Lung (tissue), 12 donors: Measurements from ENCODE around the gene CLEC20A. TPM values are rescaled to one million over a fixed set of nuclear protein-coding genes. Genes with fewer than 3 reads are reported as not detected.

Source experiments
- ATAC-seq: fragments of 200-7000 bp; cut with Tn5 transposase; one replicate; pipeline ENCODE4 v1.9.1; 2020; ENCODE audit warnings: moderate number of reproducible peaks; ENCODE audit not compliant: insufficient read depth, low FRiP score
- DNase-seq, 3 donors: peaks; one replicate each; pipeline ENCODE4 v3.0.0-alpha.2; 2013 to 2017
- H3K27ac ChIP-seq, 2 donors: one replicate each; pipeline ENCODE4 v1.5.1; 2013; ENCODE audit warnings: mild to moderate bottlenecking in 2 of 2, moderate library complexity in 2 of 2, control low read depth in 1 of 2, inconsistent platforms in 1 of 2, low read depth in 1 of 2, low read length in 1 of 2
- H3K27me3 ChIP-seq, 3 donors: one replicate each; pipeline ENCODE4 v1.5.1; 2013; ENCODE audit warnings: low read length in 2 of 3; ENCODE audit not compliant: control insufficient read depth in 3 of 3, insufficient read depth in 3 of 3
- H3K36me3 ChIP-seq, 4 donors: one replicate each; pipeline ENCODE4 v1.5.1; 2013; ENCODE audit warnings: low read length in 4 of 4, mild to moderate bottlenecking in 1 of 4, moderate library complexity in 1 of 4; ENCODE audit not compliant: control insufficient read depth in 4 of 4, insufficient read depth in 4 of 4
- H3K4me1 ChIP-seq, 5 donors: one replicate each; pipeline ENCODE4 v1.5.1; 2013; ENCODE audit warnings: low read length in 5 of 5, mild to moderate bottlenecking in 2 of 5, moderate library complexity in 1 of 5; ENCODE audit not compliant: control insufficient read depth in 5 of 5, insufficient read depth in 5 of 5
- H3K4me3 ChIP-seq: one replicate; pipeline ENCODE4 v1.5.1; 2013; ENCODE audit warnings: mild to moderate bottlenecking, control low read depth, moderate library complexity
- H3K9ac ChIP-seq, 2 donors: one replicate each; pipeline ENCODE4 v1.5.1; 2013; ENCODE audit warnings: low read length in 2 of 2, control low read depth in 1 of 2; ENCODE audit not compliant: insufficient read depth in 1 of 2
- H3K9me3 ChIP-seq, 4 donors: one replicate each; pipeline ENCODE4 v1.5.1; 2013; ENCODE audit warnings: low read length in 3 of 4, mild to moderate bottlenecking in 1 of 4, moderate library complexity in 1 of 4; ENCODE audit not compliant: control insufficient read depth in 4 of 4, insufficient read depth in 3 of 4
- WGBS, 2 donors: extraction: QIAGEN DNeasy Blood & Tissue Kit; methylation state at CpG; one replicate each; pipeline ENCODE4 v1.1.7; 2013; 5-methylcytosine and 5-hydroxymethylcytosine counted together
- polyA plus RNA-seq, 2 donors: library from polyadenylated mRNA; stranded (reverse); fragments of 200-250 nt; gene quantifications; one replicate each; pipeline ENCODE4 v1.2.1, GENCODE V29; 2013
- total RNA-seq, 2 donors: library from RNA; depleted of rRNA in 1 of 2; stranded (reverse); fragments of >200 nt in 1 of 2; gene quantifications; one replicate each; pipeline ENCODE4 v1.2.1, GENCODE V29; 2014 to 2021
- TF ChIP-seq, protein P1 (sequence below): IDR thresholded peaks from 2 replicates; pipeline ENCODE4 v1.5.1; 2012; ENCODE audit warnings: mild to moderate bottlenecking; ENCODE audit errors: control extremely low read depth, extremely low read depth
- donor health status: control.
- donor health status: control.
- donor health status: Bipolar disorder and iron deficiency.
- donor health status: healthy.
- donor health status: DM: yes; HTN: yes; CAD: no.

CLEC20A gene
- total and polyA plus RNA-seq, 4 donors = 0.14 TPM; not detected in 3

DNA sequence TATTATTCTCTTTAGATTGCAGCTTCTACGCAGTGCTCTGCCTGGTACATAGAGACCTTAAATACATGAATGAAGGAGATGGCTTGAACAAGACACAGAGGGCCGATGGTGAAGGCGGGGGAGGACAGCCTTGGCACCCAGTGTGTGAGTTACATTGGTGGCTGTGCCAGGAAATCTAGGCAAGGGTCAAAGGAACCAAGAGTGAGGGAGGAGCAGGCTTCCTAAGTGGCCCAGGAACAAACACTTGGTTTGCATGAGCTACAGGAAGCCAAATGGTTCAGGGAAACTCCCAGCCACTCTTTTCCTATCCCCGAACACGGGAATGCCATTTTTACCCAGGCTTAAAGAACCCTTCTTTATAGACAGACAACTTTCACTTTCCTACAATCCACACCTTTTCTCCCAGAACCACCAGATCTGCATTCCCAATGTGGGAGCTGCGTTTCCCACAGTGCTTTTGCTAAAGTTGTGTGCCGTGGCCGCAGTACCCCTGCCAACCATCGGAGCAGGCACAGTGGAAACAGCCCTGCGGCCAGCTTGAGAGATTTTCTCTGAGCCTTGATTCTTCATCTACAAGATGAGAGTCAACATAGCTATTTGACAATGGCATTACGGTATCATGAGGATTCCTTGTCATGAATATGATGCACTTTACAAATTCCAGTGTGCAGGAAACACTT is 3.5 kb upstream of the CLEC20A start:
- Histone ChIP-seq H3K4me3 (no peak overlapping the region), H3K27me3 (no peaks in the 10 kb centered on the region), H3K9me3 (no peaks in the 10 kb centered on the region), H3K9ac (no peak overlapping the region), H3K36me3 (no peaks in the 10 kb centered on the region), H3K27ac (peak overlapping the region in 1 of 2 donors; percentile 23), H3K4me1 (peaks cover 0 to 4% (median 0%) of the 10 kb centered on the region in 5 donors)
- DNase-seq (no peak), ATAC-seq (peak; percentile 48)
- WGBS, 2 donors = 69 to 86% methylated on average over 11 of the region's 11 CpGs
- TF ChIP-seq, protein P1, sequence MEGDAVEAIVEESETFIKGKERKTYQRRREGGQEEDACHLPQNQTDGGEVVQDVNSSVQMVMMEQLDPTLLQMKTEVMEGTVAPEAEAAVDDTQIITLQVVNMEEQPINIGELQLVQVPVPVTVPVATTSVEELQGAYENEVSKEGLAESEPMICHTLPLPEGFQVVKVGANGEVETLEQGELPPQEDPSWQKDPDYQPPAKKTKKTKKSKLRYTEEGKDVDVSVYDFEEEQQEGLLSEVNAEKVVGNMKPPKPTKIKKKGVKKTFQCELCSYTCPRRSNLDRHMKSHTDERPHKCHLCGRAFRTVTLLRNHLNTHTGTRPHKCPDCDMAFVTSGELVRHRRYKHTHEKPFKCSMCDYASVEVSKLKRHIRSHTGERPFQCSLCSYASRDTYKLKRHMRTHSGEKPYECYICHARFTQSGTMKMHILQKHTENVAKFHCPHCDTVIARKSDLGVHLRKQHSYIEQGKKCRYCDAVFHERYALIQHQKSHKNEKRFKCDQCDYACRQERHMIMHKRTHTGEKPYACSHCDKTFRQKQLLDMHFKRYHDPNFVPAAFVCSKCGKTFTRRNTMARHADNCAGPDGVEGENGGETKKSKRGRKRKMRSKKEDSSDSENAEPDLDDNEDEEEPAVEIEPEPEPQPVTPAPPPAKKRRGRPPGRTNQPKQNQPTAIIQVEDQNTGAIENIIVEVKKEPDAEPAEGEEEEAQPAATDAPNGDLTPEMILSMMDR = no peak

DNA sequence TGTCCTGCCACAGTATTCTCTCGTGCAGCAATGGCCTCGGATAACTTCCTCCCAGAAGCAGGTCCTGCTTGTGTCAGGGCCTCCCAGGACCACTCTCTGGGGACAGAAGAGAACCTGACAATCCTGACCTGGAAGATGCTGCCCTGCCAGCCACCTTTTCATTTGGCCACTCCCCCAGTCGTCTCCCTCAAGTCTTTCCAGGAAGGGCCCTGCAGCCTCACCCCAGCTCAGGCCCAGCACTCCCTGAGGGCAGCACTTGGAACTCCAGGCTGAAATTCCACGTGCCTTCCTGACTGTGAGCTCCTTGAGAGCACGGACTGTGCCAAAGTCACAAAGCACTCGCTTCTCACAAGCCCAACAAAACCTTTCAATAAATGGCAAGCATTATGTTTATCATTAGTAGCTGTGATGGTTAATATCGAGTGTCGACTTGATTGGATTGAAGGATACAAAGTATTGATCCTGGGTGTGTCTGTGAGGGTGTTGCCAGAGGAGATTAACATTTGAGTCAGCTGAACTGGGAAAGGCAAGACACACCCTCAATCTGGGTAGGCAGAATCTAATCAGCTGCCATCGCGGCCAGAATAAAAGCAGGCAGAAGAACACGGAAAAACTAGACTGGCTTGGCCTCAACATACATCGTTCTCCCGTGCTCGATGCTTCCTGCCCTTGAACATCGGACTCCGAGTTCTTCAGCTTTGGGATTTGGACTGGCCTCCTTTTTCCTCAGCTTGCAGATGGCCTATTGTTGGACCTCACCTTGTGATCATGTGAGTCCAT is 2.3 kb upstream of the CLEC20A start:
- TF ChIP-seq, protein P1 = no peak
- no peak overlapping the region for H3K27ac ChIP-seq
- no peaks in the 10 kb centered on the region for H3K9me3 ChIP-seq
- H3K36me3 ChIP-seq = no peaks in the 10 kb centered on the region
- H3K4me3 ChIP-seq = no peak overlapping the region
- no peaks in the 10 kb centered on the region for H3K27me3 ChIP-seq
- peaks cover 0 to 4% (median 0%) of the 10 kb centered on the region in 5 donors for H3K4me1 ChIP-seq
- H3K9ac ChIP-seq = no peak overlapping the region
- DNase-seq (no peak), ATAC-seq (no peak)
- 90 to 93% methylated on average over 16 of the region's 16 CpGs for WGBS, 2 donors

DNA sequence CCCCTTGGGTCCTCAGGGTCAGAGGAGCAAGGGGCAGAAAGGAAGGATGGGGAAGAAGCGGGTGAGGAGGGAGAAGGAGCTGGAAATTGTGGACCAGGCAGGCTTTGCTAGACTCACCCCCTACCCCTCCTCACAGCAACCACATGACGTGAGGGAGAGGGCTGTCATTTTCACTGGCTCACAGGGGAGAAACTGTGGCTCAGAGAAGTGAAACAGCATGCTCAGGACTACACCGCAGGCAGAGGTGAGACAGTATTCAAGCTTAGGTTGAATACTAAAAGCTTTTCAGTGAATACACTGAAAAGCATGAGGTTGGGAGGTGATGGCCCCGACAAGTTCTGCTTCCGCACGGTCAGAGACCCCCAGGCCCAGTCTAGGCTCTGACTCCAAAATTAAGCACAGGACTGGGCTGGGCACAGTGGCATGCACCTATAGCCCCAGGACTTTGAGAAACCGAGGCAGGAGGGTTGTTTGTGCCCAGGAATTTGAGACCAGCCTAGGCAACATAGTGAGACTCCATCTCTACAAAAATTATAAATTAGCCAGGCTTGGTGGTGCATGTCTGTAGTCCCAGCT is 1.2 kb upstream of the CLEC20A start:
- Histone ChIP-seq H3K4me1 (peaks cover 0 to 4% (median 0%) of the 10 kb centered on the region in 5 donors), H3K9ac (no peak overlapping the region), H3K27ac (no peak overlapping the region), H3K4me3 (no peak overlapping the region), H3K36me3 (no peaks in the 10 kb centered on the region), H3K27me3 (no peaks in the 10 kb centered on the region), H3K9me3 (no peaks in the 10 kb centered on the region)
- no peak for ATAC-seq
- 95% methylated on average over 7 of the region's 7 CpGs for WGBS, 2 donors
- TF ChIP-seq, protein P1 = no peak
- DNase-seq = no peak
